RWPE1 (cell line): Measurements from ENCODE around the gene OXSM.

Experiments
- CTCF ChIA-PET: fragments of 350-600 bp; sonication (Branson Sonifier 250); formaldehyde crosslinking; extraction: SDS; loops from one replicate; lab custom pipeline; 2021; lab: Yijun Ruan, JAX
- POLR2A ChIA-PET: fragments of 400-600 bp; formaldehyde crosslinking; extraction: SDS; loops from one replicate; lab custom pipeline; 2020; ENCODE audit warnings: antibody characterized with exemption; ENCODE audit not compliant: low non-redundant PET; lab: Yijun Ruan, JAX
- DNase-seq: peaks from one replicate; pipeline ENCODE4 v3.0.0; 2012; ENCODE audit warnings: low spot score
- H3K27ac ChIP-seq: fragments of 450-650 bp; 2 replicates; pipeline ENCODE4 v1.5.1; 2017
- TF ChIP-seq, protein P1 (sequence below): fragments of 450-650 bp; conservative IDR thresholded peaks from 2 replicates; pipeline ENCODE4 v1.5.1; 2017; ENCODE audit warnings: low read depth, mild to moderate bottlenecking

OXSM gene

DNA sequence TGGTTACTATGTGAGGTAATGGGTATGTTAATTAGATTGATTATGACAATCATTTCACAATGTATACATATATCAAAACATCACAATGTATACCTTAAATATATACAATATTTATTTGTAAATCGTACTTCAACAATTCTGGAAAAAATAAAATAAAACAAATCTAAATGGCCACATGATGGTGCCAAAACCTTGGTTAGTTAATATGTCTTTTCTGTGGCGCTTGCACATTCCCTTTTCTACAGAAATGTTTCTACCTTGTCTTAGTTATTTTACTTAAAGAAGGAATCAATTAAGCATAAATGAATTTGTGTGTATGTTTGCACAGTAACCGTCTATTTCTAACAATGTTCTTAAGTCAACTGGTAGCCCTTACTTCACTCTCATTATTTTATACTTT is 53.4 kb downstream of the OXSM start:
- no peak for DNase-seq
- ChIA-PET POLR2A (no interaction called here), CTCF (no interaction called here)
- H3K27ac ChIP-seq, result no peak overlapping the region
- TF ChIP-seq, protein P1, sequence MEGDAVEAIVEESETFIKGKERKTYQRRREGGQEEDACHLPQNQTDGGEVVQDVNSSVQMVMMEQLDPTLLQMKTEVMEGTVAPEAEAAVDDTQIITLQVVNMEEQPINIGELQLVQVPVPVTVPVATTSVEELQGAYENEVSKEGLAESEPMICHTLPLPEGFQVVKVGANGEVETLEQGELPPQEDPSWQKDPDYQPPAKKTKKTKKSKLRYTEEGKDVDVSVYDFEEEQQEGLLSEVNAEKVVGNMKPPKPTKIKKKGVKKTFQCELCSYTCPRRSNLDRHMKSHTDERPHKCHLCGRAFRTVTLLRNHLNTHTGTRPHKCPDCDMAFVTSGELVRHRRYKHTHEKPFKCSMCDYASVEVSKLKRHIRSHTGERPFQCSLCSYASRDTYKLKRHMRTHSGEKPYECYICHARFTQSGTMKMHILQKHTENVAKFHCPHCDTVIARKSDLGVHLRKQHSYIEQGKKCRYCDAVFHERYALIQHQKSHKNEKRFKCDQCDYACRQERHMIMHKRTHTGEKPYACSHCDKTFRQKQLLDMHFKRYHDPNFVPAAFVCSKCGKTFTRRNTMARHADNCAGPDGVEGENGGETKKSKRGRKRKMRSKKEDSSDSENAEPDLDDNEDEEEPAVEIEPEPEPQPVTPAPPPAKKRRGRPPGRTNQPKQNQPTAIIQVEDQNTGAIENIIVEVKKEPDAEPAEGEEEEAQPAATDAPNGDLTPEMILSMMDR, result no peak
